Heart left ventricle (tissue), 16 donors: Measurements from ENCODE around the gene OR9G1. TPM values are rescaled to one million over a fixed set of nuclear protein-coding genes. Genes with fewer than 3 reads are reported as not detected.

Experiments
- ATAC-seq, 4 donors: fragments of 200-7000 bp; cut with Tn5 transposase; one replicate each; pipeline ENCODE4 v1.9.1; 2020 to 2022; ENCODE audit warnings: moderate library complexity in 4 of 4, mild to moderate bottlenecking in 3 of 4, moderate number of reproducible peaks in 1 of 4
- DNase-seq, 5 donors: peaks; one replicate each; pipeline ENCODE4 v3.0.0-alpha.2; 2020
- H3K27ac ChIP-seq, 12 donors: fragments of 200-600 bp; sonication (generic) in 4 of 12; one replicate each; pipeline versions ENCODE4 v1.5.0 to v1.8.0; 2016 to 2022; ENCODE audit warnings: mild to moderate bottlenecking in 2 of 12
- H3K27me3 ChIP-seq, 9 donors: fragments of 200-600 bp; sonication (generic) in 2 of 9; one replicate each; pipeline versions ENCODE4 v1.5.1 to v1.8.0; 2016 to 2022; ENCODE audit warnings: mild to moderate bottlenecking in 3 of 9
- H3K36me3 ChIP-seq, 9 donors: fragments of 200-600 bp; sonication (generic) in 2 of 9; one replicate each; pipeline versions ENCODE4 v1.5.0 to v1.8.0; 2018 to 2022; ENCODE audit warnings: mild to moderate bottlenecking in 2 of 9
- H3K4me1 ChIP-seq, 12 donors: fragments of 200-600 bp; sonication (generic) in 4 of 12; one replicate each; pipeline versions ENCODE4 v1.5.0 to v1.8.0; 2016 to 2022; ENCODE audit warnings: mild to moderate bottlenecking in 3 of 12
- H3K4me3 ChIP-seq, 12 donors: fragments of 200-600 bp; sonication (generic) in 4 of 12; one replicate each; pipeline versions ENCODE4 v1.5.0 to v1.8.0; 2017 to 2022; ENCODE audit warnings: mild to moderate bottlenecking in 9 of 12, moderate library complexity in 4 of 12
- H3K9me3 ChIP-seq, 12 donors: fragments of 200-600 bp; sonication (generic) in 4 of 12; one replicate each; pipeline versions ENCODE4 v1.5.0 to v1.8.0; 2016 to 2022; ENCODE audit warnings: mild to moderate bottlenecking in 1 of 12
- POLR2A ChIP-seq, 2 donors: fragments of 450-650 bp; IDR thresholded peaks; one replicate each; pipeline ENCODE4 v1.6.1; 2017; ENCODE audit warnings: antibody characterized with exemption in 2 of 2, mild to moderate bottlenecking in 2 of 2, moderate library complexity in 2 of 2
- WGBS, 4 donors: extraction: QIAGEN DNeasy Blood & Tissue Kit in 2 of 4; methylation state at CpG; one replicate each; pipeline versions ENCODE4 v1.1.5 to v1.1.7; 2013 to 2018; 5-methylcytosine and 5-hydroxymethylcytosine counted together
- intact Hi-C, 10 donors: fragments of 100-400 bp; cut with DNase I; formaldehyde crosslinking; loops; one replicate each; pipeline versions ENCODE4 v1.11.1 to v1.14.2; 2022
- microRNA-seq, 4 donors: library from miRNA; unstranded; fragments of <30 nt; microRNA quantifications; one replicate each; pipeline versions ENCODE4 to v1.2.0, GENCODE V29; 2017 to 2020
- polyA plus RNA-seq, 2 donors: library from polyadenylated mRNA; stranded (reverse); fragments of 200-250 nt; gene quantifications; one replicate each; pipeline ENCODE4 v1.2.3, GENCODE V29; 2013
- total RNA-seq, 9 donors: library from RNA; depleted of rRNA in 2 of 9; stranded (reverse); fragments of >200 nt in 2 of 9; fragmentation: NEBNext Ultra II Directional in 3 of 9; extraction: Animal tissue kit (Norgen Biotek cat#: 25700) in 3 of 9; gene quantifications; one replicate each; pipeline versions ENCODE4 v1.1.0 to v1.2.4, GENCODE V29; 2016 to 2023
- TF ChIP-seq, protein P1 (sequence below), 12 donors: fragments of 200-600 bp; sonication (generic) in 4 of 12; IDR thresholded peaks; one replicate each; pipeline versions ENCODE4 v1.5.0 to v1.8.0; 2018 to 2022; ENCODE audit warnings: antibody characterized with exemption in 12 of 12, mild to moderate bottlenecking in 5 of 12
- donor health status: ischemic (EF 13 %, LVEDD 7.1; RV severe dilation, severe dysfunction).
- donor health status: healthy with polysubstance abuse.
- donor health status: DM: no; HTN: yes; CAD: no.
- donor health status: DM: no; HTN: no; CAD: no.
- donor health status: ischemic (EF 25% LVEDD 6.9; RV normal size, moderate dysfunction).
- donor health status: ischemic (EF 25% LVEDD 5.7; RV mildly dilated, moderate dysfunction).
- donor health status: healthy.
- donor health status: DM: yes; HTN: yes; CAD: no.
- donor health status: ischemic (EF 35%, LVEDD 5.7; RV mildly dilated, moderate dysfunction).
- donor health status: nonischemic (EF 11% LVEDD 7.7; RV severe dilation, severe dysfunction).
- donor health status: DM: yes; HTN: yes; CAD: no.
- donor health status: PGD.
- donor health status: ischemic (EF 29% LVEDD 5.4; RV normal size, mild dysfunction).
- donor health status: nonischemic (EF 23%, LVEDD 6.1; RV moderate dilation, normal function).

OR9G1 gene
- total and polyA plus RNA-seq, 11 donors: not detected

GRCh38 chr11:56750190-56750589 is 51.3 kb downstream of the OR9G1 start:
- TF ChIP-seq, protein P1, sequence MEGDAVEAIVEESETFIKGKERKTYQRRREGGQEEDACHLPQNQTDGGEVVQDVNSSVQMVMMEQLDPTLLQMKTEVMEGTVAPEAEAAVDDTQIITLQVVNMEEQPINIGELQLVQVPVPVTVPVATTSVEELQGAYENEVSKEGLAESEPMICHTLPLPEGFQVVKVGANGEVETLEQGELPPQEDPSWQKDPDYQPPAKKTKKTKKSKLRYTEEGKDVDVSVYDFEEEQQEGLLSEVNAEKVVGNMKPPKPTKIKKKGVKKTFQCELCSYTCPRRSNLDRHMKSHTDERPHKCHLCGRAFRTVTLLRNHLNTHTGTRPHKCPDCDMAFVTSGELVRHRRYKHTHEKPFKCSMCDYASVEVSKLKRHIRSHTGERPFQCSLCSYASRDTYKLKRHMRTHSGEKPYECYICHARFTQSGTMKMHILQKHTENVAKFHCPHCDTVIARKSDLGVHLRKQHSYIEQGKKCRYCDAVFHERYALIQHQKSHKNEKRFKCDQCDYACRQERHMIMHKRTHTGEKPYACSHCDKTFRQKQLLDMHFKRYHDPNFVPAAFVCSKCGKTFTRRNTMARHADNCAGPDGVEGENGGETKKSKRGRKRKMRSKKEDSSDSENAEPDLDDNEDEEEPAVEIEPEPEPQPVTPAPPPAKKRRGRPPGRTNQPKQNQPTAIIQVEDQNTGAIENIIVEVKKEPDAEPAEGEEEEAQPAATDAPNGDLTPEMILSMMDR (IDR thresholded peaks at IDR 0.05): no peak
- TF ChIP-seq POLR2A (IDR thresholded peaks at IDR 0.05): no peak
- no peaks in the 10 kb centered on the region for H3K27me3 ChIP-seq
- 88 to 91% (median 89%) methylated on average over 5 of the region's 5 CpGs for WGBS, 4 donors
- peaks cover 0 to 8% (median 0%) of the 10 kb centered on the region in 12 donors for H3K9me3 ChIP-seq
- H3K27ac ChIP-seq: no peak overlapping the region
- no peaks in the 10 kb centered on the region for H3K36me3 ChIP-seq
- no peak overlapping the region for H3K4me3 ChIP-seq
- ATAC-seq: no peak
- DNase-seq: no peak
- no peaks in the 10 kb centered on the region for H3K4me1 ChIP-seq
- intact Hi-C loops: no loop called here

GRCh38 chr11:56751480-56751879 is 52.6 kb downstream of the OR9G1 start:
- TF ChIP-seq, protein P1 (IDR thresholded peaks at IDR 0.05): no peak
- no peak for TF ChIP-seq POLR2A (IDR thresholded peaks at IDR 0.05)
- no peak overlapping the region for H3K27ac ChIP-seq
- no peaks in the 10 kb centered on the region for H3K4me1 ChIP-seq
- intact Hi-C loops: no loop called here
- H3K4me3 ChIP-seq: no peak overlapping the region
- no peak for DNase-seq
- ATAC-seq: no peak
- H3K9me3 ChIP-seq: peaks cover 0 to 8% (median 0%) of the 10 kb centered on the region in 12 donors
- no peaks in the 10 kb centered on the region for H3K36me3 ChIP-seq
- 72 to 91% (median 82%) methylated on average over 5 of the region's 5 CpGs for WGBS, 4 donors
- no peaks in the 10 kb centered on the region for H3K27me3 ChIP-seq

Small RNA genes within 50 kb of the gene (microRNA-seq; reads per million reads assigned to microRNA genes)
- gene MIR6128: 0 reads per million in 4 donors

Other genes starting within 250 kb of the OR9G1 start
- gene OR5M3, start 225.7 kb upstream of the OR9G1 start, total RNA-seq: not detected
- gene OR5M3, start 225.7 kb upstream of the OR9G1 start, polyA plus RNA-seq: not detected
- gene OR5M8, start 207.7 kb upstream of the OR9G1 start, total RNA-seq: not detected
- not detected for gene OR5M8, start 207.7 kb upstream of the OR9G1 start, polyA plus RNA-seq
- gene OR5M11, start 155.8 kb upstream of the OR9G1 start, total RNA-seq: not detected
- gene OR5M11, start 155.8 kb upstream of the OR9G1 start, polyA plus RNA-seq: not detected
- gene OR5M10, start 121.4 kb upstream of the OR9G1 start, total RNA-seq: not detected
- gene OR5M10, start 121.4 kb upstream of the OR9G1 start, polyA plus RNA-seq: not detected
- gene OR5M1, start 84.2 kb upstream of the OR9G1 start, total RNA-seq: not detected
- not detected for gene OR5M1, start 84.2 kb upstream of the OR9G1 start, polyA plus RNA-seq
- gene OR5AP2, start 56.7 kb upstream of the OR9G1 start, total RNA-seq: not detected
- gene OR5AP2, start 56.7 kb upstream of the OR9G1 start, polyA plus RNA-seq: not detected
- not detected for gene OR5AR1, start 35.4 kb upstream of the OR9G1 start, total RNA-seq
- not detected for gene OR5AR1, start 35.4 kb upstream of the OR9G1 start, polyA plus RNA-seq
- not detected for gene OR9G4, start 49.6 kb downstream of the OR9G1 start, total RNA-seq
- not detected for gene OR9G4, start 49.6 kb downstream of the OR9G1 start, polyA plus RNA-seq